Mucosa of gallbladder (tissue), 1 donor: ENCODE results near the gene PPP4R2. TPM values are rescaled to one million over a fixed set of nuclear protein-coding genes. Genes with fewer than 3 reads are reported as not detected.

Experiments used
- DNase-seq: peaks from one replicate; pipeline ENCODE4 v3.0.0-alpha.2; 2020; ENCODE audit warnings: low spot score
- total RNA-seq: library from RNA; stranded (reverse); gene quantifications from one replicate; pipeline ENCODE4 v1.2.1, GENCODE V29; 2021
- donor health status: DM: no; HTN: no; CAD: no.

The PPP4R2 gene, protein sequence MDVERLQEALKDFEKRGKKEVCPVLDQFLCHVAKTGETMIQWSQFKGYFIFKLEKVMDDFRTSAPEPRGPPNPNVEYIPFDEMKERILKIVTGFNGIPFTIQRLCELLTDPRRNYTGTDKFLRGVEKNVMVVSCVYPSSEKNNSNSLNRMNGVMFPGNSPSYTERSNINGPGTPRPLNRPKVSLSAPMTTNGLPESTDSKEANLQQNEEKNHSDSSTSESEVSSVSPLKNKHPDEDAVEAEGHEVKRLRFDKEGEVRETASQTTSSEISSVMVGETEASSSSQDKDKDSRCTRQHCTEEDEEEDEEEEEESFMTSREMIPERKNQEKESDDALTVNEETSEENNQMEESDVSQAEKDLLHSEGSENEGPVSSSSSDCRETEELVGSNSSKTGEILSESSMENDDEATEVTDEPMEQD
- total RNA-seq = 69.1 TPM

DNA sequence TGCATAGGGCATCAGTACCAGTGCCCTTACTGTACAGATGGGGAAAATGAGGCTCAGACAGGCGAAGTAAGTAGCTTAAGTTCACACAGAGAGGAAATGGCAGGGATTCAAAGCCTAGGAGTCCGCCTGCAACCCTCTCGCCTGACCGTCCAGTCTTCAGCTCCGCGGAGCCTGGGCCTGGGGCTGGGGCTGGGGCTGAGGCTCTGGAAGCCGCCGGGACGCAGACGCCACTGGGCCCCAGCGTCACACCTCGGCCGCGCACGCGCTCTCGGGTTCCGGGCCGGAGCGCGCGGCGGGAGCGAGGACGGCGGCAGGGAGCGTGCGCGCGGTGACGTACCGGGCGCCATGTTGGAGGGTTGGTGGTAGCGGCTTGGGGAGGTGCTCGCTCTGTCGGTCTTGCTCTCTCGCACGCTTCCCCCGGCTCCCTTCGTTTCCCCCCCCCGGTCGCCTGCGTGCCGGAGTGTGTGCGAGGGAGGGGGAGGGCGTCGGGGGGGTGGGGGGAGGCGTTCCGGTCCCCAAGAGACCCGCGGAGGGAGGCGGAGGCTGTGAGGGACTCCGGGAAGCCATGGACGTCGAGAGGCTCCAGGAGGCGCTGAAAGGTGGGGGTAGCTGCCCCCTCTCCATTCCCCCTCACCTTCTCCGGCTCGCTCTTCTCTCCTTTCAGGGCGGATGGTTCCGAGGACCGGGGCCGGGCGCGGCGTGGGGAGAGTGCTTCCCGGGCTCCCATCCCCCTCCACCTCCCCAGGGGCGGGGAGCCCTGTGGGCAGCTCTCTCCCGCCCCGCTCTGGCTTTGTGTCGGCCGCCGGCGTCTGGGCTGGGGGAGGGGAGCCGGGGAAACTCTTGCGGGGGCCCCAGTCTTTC, at the start of gene PPP4R2:
Gene PPP4R2, plus strand, starts transcription at position 339 of the 861 bp plus-strand sequence. Its CDS starts 227 bp downstream, at position 566.
- peak; percentile 88 for DNase-seq

DNA sequence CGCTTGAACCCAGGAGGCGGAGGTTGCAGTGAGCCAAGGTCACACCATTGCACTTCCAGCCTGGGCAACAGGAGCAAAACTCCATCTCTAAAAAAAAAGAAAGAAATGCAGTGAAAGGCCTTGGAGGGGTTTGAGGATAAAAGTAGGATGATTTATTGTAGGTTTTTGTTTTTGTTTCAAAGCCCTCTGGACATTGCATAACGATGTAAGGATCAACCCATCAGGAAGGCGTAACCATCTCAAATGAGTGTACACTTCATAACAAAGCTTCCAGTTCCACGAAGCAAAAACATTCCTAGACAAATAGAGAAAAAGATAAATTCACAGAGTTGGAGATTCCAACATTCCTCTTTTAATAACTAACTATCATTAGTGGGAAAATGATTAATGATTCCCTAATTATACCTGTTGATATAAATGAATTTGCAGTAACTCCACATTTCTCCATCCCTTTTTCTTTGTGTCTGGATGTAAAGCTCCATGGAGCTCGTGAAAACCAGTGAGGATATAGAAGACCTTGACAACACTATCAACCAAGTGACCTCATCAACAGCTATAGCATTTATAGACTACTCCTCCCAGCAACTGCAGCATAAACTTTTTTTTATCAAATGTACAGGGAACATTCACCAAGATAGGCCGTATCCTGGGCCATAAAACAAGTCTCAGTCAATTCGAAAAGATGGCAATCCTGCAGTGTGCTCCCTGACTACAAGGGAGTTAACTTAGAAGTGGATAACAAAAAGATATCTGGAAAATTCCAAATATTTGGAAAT, 48.7 kb upstream of the PPP4R2 start:
- DNase-seq = no peak

DNA sequence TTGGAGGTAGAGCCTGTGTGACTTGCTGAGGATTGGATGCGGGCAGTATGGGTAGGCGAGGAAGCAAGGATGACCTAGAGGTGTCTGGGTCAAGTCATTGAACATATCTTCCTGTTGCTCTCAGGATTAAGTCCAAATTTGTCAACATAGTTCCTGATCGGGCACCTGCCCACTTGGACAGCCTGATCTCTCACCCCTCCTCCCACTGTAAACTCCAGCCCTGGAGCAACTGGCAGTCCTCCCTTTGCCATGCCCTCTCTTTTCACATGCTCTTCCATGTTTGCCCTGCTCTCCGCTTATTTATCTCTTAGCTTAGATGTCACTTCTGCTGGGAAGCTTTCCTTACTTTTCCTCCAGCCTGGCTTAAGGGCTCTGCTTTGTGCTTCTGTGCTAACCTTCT, 47.6 kb upstream of the PPP4R2 start:
- DNase-seq = no peak

DNA sequence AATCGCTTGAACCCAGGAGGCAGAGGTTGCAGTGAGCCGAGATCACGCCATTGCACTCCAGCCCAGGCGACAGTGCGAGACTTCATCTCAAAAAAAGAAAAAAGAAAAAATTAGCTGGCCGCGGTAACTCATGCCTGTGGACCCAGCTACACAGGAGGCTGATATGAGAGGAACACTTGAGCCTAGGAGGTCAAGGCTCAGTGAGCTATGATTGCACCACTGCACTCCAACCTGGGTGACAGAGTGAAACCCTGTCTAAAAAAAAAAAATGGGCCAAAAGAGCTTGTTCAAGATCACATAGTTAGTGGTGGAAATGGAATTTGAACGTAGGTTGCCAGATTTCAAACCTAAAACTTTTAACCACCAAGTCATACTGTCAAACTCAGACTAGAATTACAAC, 46.2 kb upstream of the PPP4R2 start:
- DNase-seq = no peak

DNA sequence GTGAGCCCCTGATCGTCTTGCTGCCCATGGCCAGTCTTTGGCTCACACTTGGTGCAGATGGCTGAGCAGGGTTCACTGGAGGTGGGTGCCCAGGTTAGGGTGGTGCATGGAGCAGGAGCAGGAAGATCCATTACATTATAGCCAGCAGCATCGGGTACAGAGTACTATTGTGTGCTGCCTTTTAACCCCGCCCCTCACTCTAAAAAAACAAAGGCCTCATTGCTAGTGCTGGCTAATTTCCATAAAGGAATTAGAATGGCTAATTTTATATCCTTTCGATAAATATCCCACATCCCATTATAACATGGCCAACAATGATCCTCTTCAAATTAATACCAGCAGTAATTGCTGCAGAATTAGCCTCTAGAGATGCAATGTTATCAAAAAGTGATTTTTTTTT, 45.8 kb upstream of the PPP4R2 start:
- no peak for DNase-seq

DNA sequence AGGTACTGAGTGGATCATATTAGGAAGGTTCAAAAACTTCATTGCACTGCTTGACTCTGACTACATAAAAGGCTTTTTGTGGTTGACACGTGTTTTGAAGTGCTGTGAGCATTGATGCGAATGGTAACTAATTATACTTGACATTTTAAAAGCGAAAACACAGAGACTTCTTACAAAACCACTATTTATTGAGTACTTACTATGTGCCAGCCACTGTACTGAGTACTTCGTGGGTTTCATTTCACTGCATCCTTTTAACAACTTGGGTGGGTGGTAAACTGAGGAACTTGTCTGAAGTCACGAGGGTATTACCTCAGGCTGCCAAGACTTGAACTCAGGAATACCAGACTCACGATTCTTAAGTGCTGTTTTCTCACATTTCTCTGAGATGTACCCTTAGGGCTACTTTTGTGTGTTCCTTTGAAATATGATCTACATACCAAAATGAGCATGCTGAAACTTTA, 45.3 kb upstream of the PPP4R2 start:
- no peak for DNase-seq

DNA sequence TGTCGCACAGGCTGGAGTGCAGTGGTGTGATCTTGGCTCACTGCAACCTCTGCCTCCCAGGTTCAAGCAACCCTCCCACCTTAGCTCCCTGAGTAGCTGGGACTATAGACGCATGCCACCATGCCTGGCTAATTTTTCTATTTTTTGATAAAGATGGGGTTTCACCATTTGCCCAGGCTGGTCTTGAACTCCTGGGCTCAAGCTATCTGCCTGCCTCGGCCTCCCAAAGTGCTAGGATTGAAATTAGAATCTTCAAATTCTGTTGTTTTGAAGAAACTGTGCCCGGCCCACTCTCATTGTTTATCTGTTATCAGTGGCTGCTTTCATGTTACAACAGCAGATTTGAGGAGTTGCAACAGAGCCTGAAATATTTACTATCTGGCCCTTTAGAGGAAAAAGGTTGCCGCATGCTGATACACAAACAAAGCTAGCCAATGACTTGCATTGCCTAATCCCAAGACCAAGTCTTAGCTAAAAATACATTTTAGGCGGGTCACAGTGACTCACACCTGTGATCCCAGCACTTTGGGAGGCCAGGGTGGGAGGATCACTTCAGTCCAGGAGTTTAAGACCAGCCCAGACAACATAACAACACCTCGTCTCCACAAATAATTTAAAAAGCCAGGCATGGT, 43.2 kb upstream of the PPP4R2 start:
- DNase-seq = no peak

DNA sequence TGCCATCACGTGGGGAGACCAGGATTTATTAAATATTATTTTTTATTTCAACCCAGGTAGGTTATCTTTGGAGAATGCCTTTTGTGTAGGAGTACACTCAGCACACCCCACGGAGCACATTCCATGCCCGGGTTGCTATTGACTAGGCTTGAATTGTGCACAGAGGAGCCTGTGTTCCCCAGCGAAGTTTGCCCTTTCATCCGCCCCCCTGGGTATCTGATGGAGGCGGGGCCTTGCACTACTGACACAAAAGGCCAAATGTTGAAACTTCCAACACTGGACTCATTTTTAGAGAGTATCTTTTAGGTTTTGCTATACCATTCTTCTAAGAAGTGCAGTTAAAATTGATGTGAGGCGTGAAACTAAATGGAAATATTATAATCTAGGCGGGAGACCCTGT, 39.3 kb upstream of the PPP4R2 start:
- peak; percentile 21 for DNase-seq

DNA sequence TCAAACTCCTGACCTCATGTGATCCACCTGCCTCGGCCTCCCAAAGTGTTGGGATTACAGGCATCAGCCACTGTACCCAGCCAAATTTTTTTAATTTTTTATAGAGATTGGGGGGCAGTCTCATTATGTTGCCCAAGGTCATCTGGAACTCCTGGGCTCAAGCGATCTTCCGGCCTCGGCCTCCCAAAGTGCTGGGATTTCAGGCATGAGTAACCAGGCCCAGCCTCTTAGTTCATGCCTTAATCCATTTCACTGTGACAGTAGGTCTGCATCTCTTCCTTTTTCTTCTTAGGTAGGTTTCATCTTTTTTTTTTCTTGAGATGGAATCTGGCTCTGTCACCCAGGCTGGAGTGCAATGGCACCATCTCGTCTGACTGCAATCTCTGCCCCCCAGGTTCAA, 37.3 kb upstream of the PPP4R2 start:
- DNase-seq = no peak

DNA sequence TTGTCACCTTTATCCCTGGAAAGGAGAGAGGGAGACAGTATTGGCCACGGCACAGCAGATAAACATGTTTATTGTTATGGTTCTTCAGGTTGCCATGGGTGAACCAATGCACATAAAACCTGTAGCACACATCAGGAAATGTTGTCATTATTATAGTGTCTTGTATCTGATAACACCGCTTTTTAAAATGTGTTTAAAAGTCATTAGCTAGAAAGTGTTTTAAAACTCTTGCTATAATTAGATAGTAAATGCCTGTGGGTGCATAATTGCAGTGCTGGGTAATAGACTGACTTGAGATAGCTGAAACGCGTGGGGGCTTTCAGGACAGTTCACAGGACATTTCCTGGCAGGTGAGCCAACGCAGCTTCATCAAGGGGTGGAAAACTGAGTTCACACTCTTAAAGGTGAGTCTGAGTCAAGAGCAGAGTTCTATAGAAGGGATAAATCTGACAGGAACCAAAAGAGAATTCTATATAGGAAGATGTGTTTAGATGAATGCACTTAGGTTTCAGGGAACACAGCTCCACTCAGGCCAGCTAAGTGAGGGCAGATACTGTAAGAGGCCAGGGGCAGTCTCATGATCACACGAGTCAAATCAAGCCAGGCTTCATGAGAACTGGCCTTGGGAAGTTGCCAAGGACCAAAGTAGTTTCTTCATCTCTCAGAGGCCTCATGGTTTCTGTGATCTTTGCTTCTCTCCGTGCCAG, 35.6 kb upstream of the PPP4R2 start:
- DNase-seq = peak; percentile 26

DNA sequence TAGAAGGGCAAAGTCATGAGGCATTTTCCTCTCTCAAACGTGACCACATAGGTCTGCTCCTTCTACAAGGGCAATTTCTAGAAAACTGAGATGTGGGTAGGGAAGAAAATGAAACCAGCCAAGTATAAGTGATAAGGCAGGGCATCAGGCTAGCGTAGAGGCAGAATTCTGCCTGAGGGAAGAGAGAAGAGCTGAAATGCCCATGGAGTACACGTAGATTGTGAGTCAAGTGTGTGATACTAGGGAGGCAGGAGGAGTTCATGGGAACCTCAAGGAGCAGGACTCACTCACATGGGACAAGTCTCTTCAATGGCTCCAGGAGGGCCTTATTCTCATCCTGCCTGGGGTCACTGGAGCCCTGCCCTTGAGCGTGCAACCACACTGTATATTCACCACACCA, 34.9 kb upstream of the PPP4R2 start:
- DNase-seq = no peak

DNA sequence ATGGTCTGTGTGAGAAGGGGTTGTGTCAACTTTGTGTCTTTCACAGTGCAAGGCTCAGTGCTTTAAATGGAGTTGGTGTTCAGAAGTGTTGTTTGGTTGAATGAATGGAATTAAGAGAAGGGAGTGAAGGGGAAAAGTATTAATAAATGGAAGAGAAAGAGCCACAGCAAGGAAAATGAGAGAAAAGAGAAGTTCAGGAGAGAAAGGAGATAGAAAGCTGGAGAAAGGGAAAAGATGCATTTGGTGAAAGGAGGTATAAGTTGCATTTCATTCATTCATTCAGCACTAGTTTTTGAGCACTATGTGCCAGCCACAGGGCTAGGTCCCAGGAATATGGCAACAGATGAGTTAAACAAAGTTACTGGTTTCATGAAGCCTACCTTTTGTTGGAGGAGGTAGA, 34.3 kb upstream of the PPP4R2 start:
- DNase-seq = no peak

DNA sequence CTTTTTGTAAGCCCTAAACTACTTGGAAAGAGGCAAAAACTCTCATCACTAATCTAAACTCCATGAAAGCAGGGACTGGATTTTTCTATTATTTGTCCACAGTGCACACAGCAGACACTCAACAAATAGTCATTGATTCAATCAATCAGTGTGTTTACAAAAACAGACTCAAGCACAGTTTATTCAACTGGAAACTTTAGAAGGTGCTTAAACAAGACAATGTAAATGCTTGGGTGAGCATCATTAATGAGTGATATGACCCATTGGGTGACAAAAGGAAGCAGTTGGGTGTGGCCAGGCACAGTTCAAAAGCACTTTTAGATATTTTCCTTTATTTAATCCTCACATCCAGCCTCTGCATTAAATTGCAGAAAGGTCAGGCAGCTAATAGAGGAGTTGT, 32.0 kb upstream of the PPP4R2 start:
- no peak for DNase-seq

DNA sequence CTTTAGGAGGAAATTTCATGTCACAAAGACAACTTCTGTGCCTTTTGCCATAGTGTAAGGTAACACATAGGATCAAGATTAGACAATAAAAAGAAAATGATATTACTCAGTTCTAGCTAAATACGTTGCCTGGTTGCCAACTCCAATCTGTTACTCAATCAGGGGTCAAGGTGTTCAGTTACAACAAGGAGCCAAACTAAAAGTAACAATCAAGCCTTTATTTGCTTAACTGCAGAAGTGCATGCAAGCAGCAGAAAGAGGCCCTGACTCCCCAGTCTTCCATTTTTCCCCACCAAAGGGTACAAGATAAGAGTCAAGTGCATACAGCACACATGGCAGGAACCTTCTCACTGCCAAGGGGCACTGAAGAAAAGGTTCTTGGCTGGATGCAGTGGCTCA, 28.3 kb upstream of the PPP4R2 start:
- no peak for DNase-seq

DNA sequence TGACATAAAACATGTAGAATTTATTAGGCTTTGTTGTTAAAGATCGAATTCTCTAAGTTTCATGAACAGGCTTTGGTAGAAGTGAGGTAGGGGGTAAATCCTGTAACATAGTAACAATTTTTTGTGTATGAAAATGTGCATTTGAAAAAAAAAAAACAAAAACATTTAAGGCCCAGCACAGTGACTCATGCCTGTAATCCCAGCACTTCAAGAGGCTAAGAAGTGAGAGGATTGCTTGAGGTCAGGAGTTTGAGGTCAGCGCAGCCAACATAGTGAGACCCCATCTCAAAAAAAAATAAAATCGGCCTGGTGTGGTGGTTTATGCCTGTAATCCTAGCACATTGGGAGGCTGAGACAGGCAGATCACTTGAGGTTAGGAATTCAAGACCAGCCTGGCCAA, 26.8 kb upstream of the PPP4R2 start:
- no peak for DNase-seq

DNA sequence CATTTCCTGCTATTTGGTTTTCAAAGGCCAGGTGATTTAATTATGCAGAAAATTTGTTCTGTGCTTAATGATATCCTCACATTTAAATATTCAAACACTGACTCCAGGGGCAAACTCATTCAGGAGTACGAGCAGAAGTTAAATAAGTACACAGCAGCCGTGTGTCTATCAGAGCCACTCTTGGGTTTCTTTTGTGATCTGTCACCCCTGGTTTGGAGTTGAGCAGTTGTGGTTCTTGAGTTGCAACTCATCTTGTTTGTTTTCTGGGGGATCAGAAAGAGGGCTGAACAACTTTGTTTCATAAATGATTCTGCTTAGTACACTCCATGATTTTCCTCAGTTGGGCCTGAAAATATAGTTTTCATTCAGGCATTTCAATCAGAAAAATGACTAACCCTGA, 25.7 kb upstream of the PPP4R2 start:
- DNase-seq = no peak

DNA sequence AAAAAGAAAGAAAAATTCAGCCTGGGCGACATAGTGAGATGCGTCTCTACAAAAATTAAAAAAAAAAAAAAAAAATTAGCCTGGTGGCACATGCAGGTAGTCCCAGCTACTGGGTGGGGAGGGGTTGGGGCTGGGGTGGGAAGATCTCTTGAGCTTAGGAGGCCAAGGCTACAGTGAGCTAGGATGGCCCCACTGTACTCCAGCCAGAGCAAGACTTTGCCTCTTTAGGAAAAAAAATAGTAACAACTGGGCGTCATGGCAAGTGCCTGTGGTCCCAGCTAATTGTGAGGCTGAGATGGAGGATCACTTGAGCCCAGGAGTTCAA, 23.9 kb upstream of the PPP4R2 start:
- no peak for DNase-seq

DNA sequence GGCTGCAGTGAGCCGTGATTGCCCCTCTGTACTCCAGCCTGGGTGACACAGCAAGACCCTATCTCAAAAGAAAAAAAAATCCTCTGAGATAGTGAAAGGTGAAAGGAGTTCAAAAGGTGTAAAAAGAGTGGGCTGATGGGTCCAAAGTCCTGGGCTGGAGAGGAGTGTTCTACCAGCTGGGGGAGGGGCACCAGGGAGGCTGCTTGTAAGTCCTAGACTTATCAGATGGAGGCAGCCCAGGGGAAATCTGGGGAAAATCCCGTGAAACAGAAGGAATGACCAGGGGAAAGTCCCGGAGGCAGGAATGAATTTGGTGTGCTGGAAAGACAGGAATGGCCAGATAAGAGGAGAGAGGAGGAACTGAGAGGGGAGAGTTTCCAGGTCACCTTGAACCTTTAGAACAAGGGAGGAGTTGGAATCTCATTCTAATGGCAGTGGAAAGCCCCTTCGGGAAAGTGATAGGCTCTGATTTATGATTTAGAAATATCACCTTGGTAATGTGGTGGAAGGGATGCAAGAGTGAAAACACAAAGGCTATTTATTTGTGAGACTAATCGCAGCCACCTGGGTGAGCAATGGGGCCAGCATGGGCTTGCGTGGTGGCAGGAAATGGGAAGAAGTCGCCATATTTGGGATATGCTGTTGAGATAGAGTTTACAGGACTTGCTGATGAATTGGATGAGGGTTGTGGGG, 23.4 kb upstream of the PPP4R2 start:
- DNase-seq = peak; percentile 61

DNA sequence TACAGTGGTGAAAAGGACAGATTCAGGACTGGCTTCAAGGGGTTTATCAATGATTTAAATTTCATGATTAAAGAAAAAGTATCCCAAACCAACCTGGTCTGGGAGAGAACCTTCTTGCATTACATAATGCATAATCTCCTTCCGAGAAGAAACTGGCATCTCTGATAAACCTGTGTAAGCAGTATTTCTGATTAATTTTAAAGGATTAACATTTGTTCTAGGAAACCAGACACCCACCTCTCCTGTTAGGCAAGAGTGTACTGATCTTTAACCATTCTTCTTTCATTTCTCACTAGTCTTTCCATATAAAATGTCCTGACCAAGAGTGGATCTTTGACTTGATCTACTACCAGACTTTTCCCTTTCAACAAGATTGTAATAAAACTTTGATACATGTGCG, 22.8 kb upstream of the PPP4R2 start:
- DNase-seq = no peak

DNA sequence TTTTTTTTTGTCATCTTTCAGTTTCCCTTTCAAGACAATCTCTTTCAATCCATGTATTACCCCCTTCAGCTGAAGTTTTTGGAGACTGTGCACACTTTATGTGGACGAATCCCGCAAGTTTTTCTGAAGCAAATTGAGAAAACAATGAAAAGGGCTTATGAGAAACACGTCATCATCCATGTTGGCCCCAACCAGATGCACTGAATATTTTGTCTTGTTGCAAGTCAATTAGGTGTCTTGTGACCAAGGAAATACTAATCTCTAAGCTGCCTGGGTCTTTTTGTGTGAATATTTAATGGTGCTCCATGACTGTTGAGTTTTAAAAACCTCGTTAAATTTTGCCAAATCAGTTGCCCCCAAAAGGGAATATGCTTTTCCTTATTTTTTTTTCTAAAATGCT, 21.7 kb upstream of the PPP4R2 start:
- DNase-seq = no peak
